HepG2 (cell line): ENCODE data around the gene CC2D1A. TPM values are rescaled to one million over a fixed set of nuclear protein-coding genes. Genes with fewer than 3 reads are reported as not detected.

Experiments
- CREBL2 ChIP-seq: sonication (generic); formaldehyde crosslinking; IDR thresholded peaks from 2 replicates; pipeline ENCODE4 v1.8.1; 2023; ENCODE audit warnings: missing genetic modification reagents, mild to moderate bottlenecking, borderline replicate concordance
- GATAD2A ChIP-seq: IDR thresholded peaks from 2 replicates; pipeline ENCODE4 v1.6.1; 2016
- IKZF5 ChIP-seq: IDR thresholded peaks from 2 replicates; pipeline ENCODE4 v1.6.1; 2018; ENCODE audit warnings: missing genetic modification reagents, mild to moderate bottlenecking, missing compliant biosample characterization
- KDM2A ChIP-seq: sonication (generic); formaldehyde crosslinking; IDR thresholded peaks from 2 replicates; pipeline ENCODE4 v1.4.0; 2020; ENCODE audit warnings: low read depth, missing genetic modification reagents, borderline replicate concordance
- KLF12 ChIP-seq: sonication (generic); formaldehyde crosslinking; IDR thresholded peaks from 2 replicates; pipeline ENCODE4 v1.4.0; 2020; ENCODE audit warnings: missing genetic modification reagents, borderline replicate concordance
- MBD4 ChIP-seq: IDR thresholded peaks from 2 replicates; pipeline ENCODE4 v1.6.1; 2012; ENCODE audit warnings: low read length, inconsistent platforms, borderline replicate concordance
- MLLT10 ChIP-seq: sonication (generic); formaldehyde crosslinking; IDR thresholded peaks from 2 replicates; pipeline ENCODE4 v1.4.0; 2020; ENCODE audit warnings: missing genetic modification reagents
- NAIF1 ChIP-seq: sonication (generic); formaldehyde crosslinking; IDR thresholded peaks from 2 replicates; pipeline ENCODE4 v1.5.0; 2020; ENCODE audit warnings: mild to moderate bottlenecking, missing genetic modification reagents, borderline replicate concordance
- NFE2L1 ChIP-seq: sonication (generic); formaldehyde crosslinking; IDR thresholded peaks from 2 replicates; pipeline ENCODE4 v1.4.0; 2020; ENCODE audit warnings: missing genetic modification reagents, mild to moderate bottlenecking, borderline replicate concordance
- NPAS2 ChIP-seq: sonication (generic); formaldehyde crosslinking; IDR thresholded peaks from 2 replicates; pipeline ENCODE4 v1.8.0; 2022; ENCODE audit warnings: mild to moderate bottlenecking, missing genetic modification reagents, borderline replicate concordance
- RERE ChIP-seq: IDR thresholded peaks from 2 replicates; pipeline ENCODE4 v1.6.1; 2016; ENCODE audit warnings: low read depth, missing genetic modification reagents, missing compliant biosample characterization
- RFX5 ChIP-seq: IDR thresholded peaks from 2 replicates; pipeline ENCODE4 v1.6.1; 2011; ENCODE audit warnings: low read depth, low read length, improper control_type of control experiment
- YEATS2 ChIP-seq: sonication (generic); formaldehyde crosslinking; IDR thresholded peaks from 2 replicates; pipeline ENCODE4 v1.4.0; 2020; ENCODE audit warnings: missing genetic modification reagents, borderline replicate concordance
- ZFAT ChIP-seq: sonication (generic); formaldehyde crosslinking; conservative IDR thresholded peaks from 2 replicates; pipeline ENCODE4 v1.8.1; 2023; ENCODE audit warnings: missing genetic modification reagents, inconsistent platforms
- ZFP36 ChIP-seq: fragments of 150-350 bp; IDR thresholded peaks from 2 replicates; pipeline ENCODE4 v1.6.1; 2018; ENCODE audit warnings: borderline replicate concordance, low read length, low read depth; ENCODE audit not compliant: partially characterized antibody
- ZNF296 ChIP-seq: sonication (generic); formaldehyde crosslinking; conservative IDR thresholded peaks from 2 replicates; pipeline ENCODE4 v1.5.0; 2020; ENCODE audit warnings: mild to moderate bottlenecking, missing genetic modification reagents
- ZNF337 ChIP-seq: sonication (generic); formaldehyde crosslinking; IDR thresholded peaks from 2 replicates; pipeline ENCODE4 v1.5.1; 2020; ENCODE audit warnings: missing genetic modification reagents, low read depth, mild to moderate bottlenecking, borderline replicate concordance
- ZNF83 ChIP-seq: sonication (generic); formaldehyde crosslinking; IDR thresholded peaks from 2 replicates; pipeline ENCODE4 v1.4.0; 2020; ENCODE audit warnings: missing genetic modification reagents, mild to moderate bottlenecking, borderline replicate concordance
- ZSCAN29 ChIP-seq: sonication (generic); formaldehyde crosslinking; conservative IDR thresholded peaks from 2 replicates; pipeline ENCODE4 v1.4.0; 2020; ENCODE audit warnings: mild to moderate bottlenecking, missing genetic modification reagents
- polyA plus RNA-seq, 8 experiments: library from polyadenylated mRNA; depleted of rRNA in 3 of 8; stranded (reverse) in 7 of 8; unstranded in 1 of 8; fragments of >200 nt; fragmentation: Illumina TruSeq in 4 of 8; extraction: Trizol in 4 of 8; gene quantifications; 2 replicates each; pipeline versions ENCODE4 v1.2.1 to v1.2.3, GENCODE V29; 2011 to 2016; ENCODE audit warnings: low read depth in 4 of 8, missing spikeins in 1 of 8, mixed read lengths in 1 of 8; ENCODE audit not compliant: insufficient read depth in 1 of 8
- total RNA-seq, 5 experiments: library from RNA; depleted of rRNA; stranded (reverse); fragments of >200 nt; fragmentation: Illumina TruSeq; extraction: Trizol; gene quantifications; 2 replicates each; pipeline ENCODE4 v1.2.3, GENCODE V29; 2016; ENCODE audit warnings: low read depth in 1 of 5
- TF ChIP-seq, protein P1 (sequence below): sonication (generic); formaldehyde crosslinking; IDR thresholded peaks from 2 replicates; pipeline ENCODE4 v1.5.1; 2020; ENCODE audit warnings: missing genetic modification reagents, mild to moderate bottlenecking, borderline replicate concordance

Gene CC2D1A
- total and polyA plus RNA-seq, 2 of the 13 experiments (the other 11 are each of a cell fraction or from before 2014, with no cell fraction given): 9.7 to 11.5 TPM

- no peak for TF ChIP-seq RERE (CRISPR knock-in tag)
- no peak for TF ChIP-seq GATAD2A
- TF ChIP-seq NAIF1: peak; percentile 54; the same call in 1 of the 2 replicates
- TF ChIP-seq ZNF296 (CRISPR knock-in tag): no peak; the same call in 1 of the 2 replicates
- peak; percentile 92; the same call in 1 of the 2 replicates for TF ChIP-seq ZNF337 (CRISPR knock-in tag)
- TF ChIP-seq ZFAT (CRISPR knock-in tag): 0 out of 2 replicates have a peak, but pooled peaks have one; percentile 32
- peak; percentile 89 for TF ChIP-seq KDM2A (CRISPR knock-in tag)
- peak; percentile 64 for TF ChIP-seq IKZF5 (CRISPR knock-in tag)
- TF ChIP-seq ZSCAN29 (CRISPR knock-in tag): no peak; the same call in 1 of the 2 replicates
- peak; percentile 61; the same call in 1 of the 2 replicates for TF ChIP-seq KLF12 (CRISPR knock-in tag)
- TF ChIP-seq NPAS2 (CRISPR knock-in tag): no peak
- peak; percentile 84; the same call in 1 of the 2 replicates for TF ChIP-seq ZNF83 (CRISPR knock-in tag)
- TF ChIP-seq, protein P1, sequence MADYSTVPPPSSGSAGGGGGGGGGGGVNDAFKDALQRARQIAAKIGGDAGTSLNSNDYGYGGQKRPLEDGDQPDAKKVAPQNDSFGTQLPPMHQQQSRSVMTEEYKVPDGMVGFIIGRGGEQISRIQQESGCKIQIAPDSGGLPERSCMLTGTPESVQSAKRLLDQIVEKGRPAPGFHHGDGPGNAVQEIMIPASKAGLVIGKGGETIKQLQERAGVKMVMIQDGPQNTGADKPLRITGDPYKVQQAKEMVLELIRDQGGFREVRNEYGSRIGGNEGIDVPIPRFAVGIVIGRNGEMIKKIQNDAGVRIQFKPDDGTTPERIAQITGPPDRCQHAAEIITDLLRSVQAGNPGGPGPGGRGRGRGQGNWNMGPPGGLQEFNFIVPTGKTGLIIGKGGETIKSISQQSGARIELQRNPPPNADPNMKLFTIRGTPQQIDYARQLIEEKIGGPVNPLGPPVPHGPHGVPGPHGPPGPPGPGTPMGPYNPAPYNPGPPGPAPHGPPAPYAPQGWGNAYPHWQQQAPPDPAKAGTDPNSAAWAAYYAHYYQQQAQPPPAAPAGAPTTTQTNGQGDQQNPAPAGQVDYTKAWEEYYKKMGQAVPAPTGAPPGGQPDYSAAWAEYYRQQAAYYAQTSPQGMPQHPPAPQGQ (CRISPR knock-in tag): 0 out of 2 replicates have a peak, but pooled peaks have one; percentile 64
- no peak for TF ChIP-seq ZFP36
- TF ChIP-seq NFE2L1 (CRISPR knock-in tag): 0 out of 2 replicates have a peak, but pooled peaks have one; percentile 36
- 0 out of 2 replicates have a peak, but pooled peaks have one; percentile 48 for TF ChIP-seq CREBL2 (CRISPR knock-in tag)
- TF ChIP-seq MLLT10: no peak
- no peak for TF ChIP-seq RFX5
- peak; percentile 85 for TF ChIP-seq YEATS2 (CRISPR knock-in tag)
- TF ChIP-seq MBD4: no peak
Observed at GRCh38 chr19:13905634-13906520, at the start of gene CC2D1A, which contains the start of gene BRME1 (continued).
